Measurements from ENCODE around the gene RNF2. TPM values are rescaled to one million over a fixed set of nuclear protein-coding genes. Genes with fewer than 3 reads are reported as not detected.
A peak's percentile ranks its signal among the peaks of the same experiment; 100 is the strongest.
"Not testable (repeated sequence)": the region's sequence is repeated elsewhere in the genome, so short reads cannot be mapped to it uniquely, and the experiment has no call there.

RNF2 gene
- total RNA-seq (1 to 10 TPM; 7.4 to 9.0 TPM), total RNA-seq (18.2 to 55.2 (median 33.4) reads per million in 172 experiments)
- 20.2 TPM for polyA plus RNA-seq (2013, experiment 1 of 2)
- 18.6 TPM for polyA plus RNA-seq (2013, experiment 2 of 2)

DNA sequence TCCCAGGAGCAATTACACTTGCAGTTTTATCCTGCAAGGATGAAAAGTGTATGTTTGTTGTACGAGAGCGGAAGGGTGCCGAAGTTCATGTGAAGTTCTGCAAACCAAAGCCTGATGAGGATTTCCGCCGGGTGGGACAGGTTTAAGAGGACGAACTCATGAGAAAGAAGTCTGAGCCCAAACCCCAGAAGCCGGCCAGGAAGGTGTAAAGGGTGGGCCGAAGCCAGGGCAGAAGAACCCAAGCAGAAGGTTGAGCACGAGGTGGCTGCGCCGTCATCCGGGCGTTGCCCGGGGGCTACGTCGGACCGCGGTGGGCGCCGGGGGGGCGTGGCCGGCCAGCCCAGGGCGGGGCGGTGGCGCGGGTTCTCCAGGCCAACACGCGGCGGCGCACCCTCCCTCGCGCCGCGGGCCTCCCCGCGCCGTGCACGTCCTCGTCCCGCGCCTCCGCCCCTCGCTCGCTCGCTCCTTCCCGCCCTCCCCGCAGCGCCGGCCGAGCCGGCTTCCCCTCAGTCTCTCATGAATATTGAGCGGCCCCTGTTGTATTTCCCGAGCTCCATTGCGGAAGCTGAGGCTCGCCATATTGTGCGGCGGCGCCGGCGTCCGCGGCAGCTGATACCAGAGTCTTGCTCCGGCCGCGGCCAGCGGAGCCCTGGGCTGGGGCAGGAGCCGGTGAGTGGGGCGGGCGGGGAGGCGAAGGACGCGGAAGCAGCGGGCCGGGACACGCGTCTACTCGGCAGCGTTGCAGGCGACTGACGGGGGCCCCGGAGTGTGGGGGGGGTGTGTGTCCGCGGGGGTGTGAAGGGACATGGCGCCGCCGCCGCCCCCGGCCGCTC is at the start of gene RNF2:
Gene RNF2, plus strand, starts transcription at position 578 of the 833 bp plus-strand sequence. CDS start 41,996 bp downstream, outside the sequence.
- Mint-ChIP-seq H3K9me3 (no peaks in the 10 kb centered on the region), H3K27ac (peak within 1 kb of the TSS; percentile 77), H3K27me3 (no peaks in the 10 kb centered on the region), H3K36me3 (ENCODE audit: low read depth) (peaks cover 11% of the 10 kb centered on the region), H3K4me1 (ENCODE audit: low read depth) (peaks cover 59% of the 10 kb centered on the region), H3K4me3 (peak within 1 kb of the TSS; percentile 94)
- ATAC-seq (ENCODE audit: poor library complexity) = peak; percentile 90
- H3K36me3 ChIP-seq (ENCODE audit: insufficient read depth, low read length) = no peaks in the 10 kb centered on the region
- ChIA-PET CTCF (interaction anchor here (0.5 to 0.7 kb wide), 3 partner anchors 21 to 256 kb away, joined by 3 to 5 read pairs (median 4); no protein-coding TSS in a partner anchor), POLR2A (interaction anchor here (0.6 to 3.1 kb wide), 16 partner anchors 11 to 301 kb away, joined by 3 to 16 read pairs (median 4); partner anchors contain the start of genes EDEM3, IVNS1ABP, NIBAN1 and SWT1)
- no peaks in the 10 kb centered on the region for H3K27me3 ChIP-seq (ENCODE audit: control insufficient read depth in 1 of 2, insufficient read depth in 2 of 2, low read length in 2 of 2)
- DNase-seq = peak; percentile 62 to 94 (median 76)
- intact Hi-C loops (cut with DNase I, micrococcal nuclease) = loop anchor here (2.0 to 10.0 kb wide), 9 partner anchors 108 to 1570 kb away; partner anchors contain the start of genes ARPC5 (in 1 of the 2), EDEM3 (in 1 of the 2), IVNS1ABP (in 1 of the 2) and ODR4 (in 1 of the 2)
- H3K4me3 ChIP-seq (ENCODE audit: low read length) = peak within 1 kb of the TSS; percentile 80
- TF ChIP-seq, protein P1, sequence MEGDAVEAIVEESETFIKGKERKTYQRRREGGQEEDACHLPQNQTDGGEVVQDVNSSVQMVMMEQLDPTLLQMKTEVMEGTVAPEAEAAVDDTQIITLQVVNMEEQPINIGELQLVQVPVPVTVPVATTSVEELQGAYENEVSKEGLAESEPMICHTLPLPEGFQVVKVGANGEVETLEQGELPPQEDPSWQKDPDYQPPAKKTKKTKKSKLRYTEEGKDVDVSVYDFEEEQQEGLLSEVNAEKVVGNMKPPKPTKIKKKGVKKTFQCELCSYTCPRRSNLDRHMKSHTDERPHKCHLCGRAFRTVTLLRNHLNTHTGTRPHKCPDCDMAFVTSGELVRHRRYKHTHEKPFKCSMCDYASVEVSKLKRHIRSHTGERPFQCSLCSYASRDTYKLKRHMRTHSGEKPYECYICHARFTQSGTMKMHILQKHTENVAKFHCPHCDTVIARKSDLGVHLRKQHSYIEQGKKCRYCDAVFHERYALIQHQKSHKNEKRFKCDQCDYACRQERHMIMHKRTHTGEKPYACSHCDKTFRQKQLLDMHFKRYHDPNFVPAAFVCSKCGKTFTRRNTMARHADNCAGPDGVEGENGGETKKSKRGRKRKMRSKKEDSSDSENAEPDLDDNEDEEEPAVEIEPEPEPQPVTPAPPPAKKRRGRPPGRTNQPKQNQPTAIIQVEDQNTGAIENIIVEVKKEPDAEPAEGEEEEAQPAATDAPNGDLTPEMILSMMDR (IDR thresholded peaks at IDR 0.05) = peak; percentile 15
- H3K9me3 ChIP-seq (ENCODE audit: control insufficient read depth in 1 of 2, insufficient read depth in 1 of 2, low read length in 2 of 2) = no peaks in the 10 kb centered on the region
- H3K27ac ChIP-seq (ENCODE audit: low read depth in 1 of 2, low read length in 2 of 2) = peak within 1 kb of the TSS; percentile 70 to 72
- H3K4me1 ChIP-seq (ENCODE audit: insufficient read depth, low read length) = peaks cover 13% of the 10 kb centered on the region

DNA sequence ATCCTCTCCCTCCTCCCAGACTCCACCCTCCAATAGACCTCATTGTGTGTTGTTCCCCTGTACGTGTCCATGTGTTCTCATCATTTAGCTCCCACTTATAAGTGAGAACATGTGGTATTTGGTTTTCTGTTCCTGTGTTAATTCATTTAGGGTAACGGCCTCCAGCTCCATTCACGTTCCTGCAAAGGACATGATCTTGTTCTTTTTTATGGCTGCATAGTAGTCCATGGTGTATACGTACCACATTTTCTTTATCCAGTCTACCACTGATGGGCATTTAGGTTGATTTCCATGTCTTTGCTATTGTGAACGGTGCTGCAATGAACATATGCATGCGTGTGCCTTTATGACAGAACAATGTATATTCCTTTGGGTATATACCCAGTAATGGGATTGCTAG is 45.4 kb upstream of the RNF2 start:
- CTCF ChIA-PET; H3K36me3 Mint-ChIP-seq (ENCODE audit: low read depth); H3K9me3 ChIP-seq (ENCODE audit: control insufficient read depth in 1 of 2, insufficient read depth in 1 of 2, low read length in 2 of 2); H3K4me1 Mint-ChIP-seq (ENCODE audit: low read depth); POLR2A ChIA-PET; ATAC-seq (ENCODE audit: poor library complexity); H3K27ac Mint-ChIP-seq; DNase-seq; H3K27ac ChIP-seq (ENCODE audit: low read depth in 1 of 2, low read length in 2 of 2); H3K4me1 ChIP-seq (ENCODE audit: insufficient read depth, low read length); H3K4me3 ChIP-seq (ENCODE audit: low read length); H3K9me3 Mint-ChIP-seq; intact Hi-C loops (cut with DNase I, micrococcal nuclease); H3K36me3 ChIP-seq (ENCODE audit: insufficient read depth, low read length); H3K4me3 Mint-ChIP-seq: not testable (repeated sequence)
- H3K27me3 Mint-ChIP-seq = peaks cover 28% of the 10 kb centered on the region
- H3K27me3 ChIP-seq (ENCODE audit: control insufficient read depth in 1 of 2, insufficient read depth in 2 of 2, low read length in 2 of 2) = peaks cover 6 to 10% of the 10 kb centered on the region in 2 experiments

DNA sequence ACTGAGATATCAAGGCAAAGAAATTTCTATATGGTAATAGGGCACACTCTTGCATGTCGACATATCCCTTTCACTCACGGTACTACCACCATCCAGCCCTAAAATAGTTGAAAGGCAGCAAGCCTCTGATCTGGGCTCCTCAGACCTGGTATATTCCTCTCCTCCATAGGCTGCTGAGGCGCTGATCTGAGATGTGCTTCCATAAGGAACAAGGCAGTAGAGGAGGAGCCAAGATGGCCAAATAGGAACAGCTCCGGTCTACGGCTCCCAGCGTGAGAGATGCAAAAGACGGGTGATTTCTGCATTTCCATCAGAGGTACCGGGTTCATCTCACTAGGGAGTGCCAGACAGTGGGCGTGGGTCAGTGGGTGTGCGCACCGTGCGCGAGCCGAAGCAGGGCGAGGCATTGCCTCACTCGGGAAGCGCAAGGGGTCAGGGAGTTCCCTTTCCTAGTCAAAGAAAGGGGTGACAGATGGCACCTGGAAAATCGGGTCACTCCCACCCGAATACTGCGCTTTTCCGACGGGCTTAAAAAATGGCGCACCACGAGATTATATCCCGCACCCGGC is 44.0 kb upstream of the RNF2 start:
- intact Hi-C loops (cut with DNase I, micrococcal nuclease); H3K4me3 Mint-ChIP-seq; DNase-seq; ATAC-seq (ENCODE audit: poor library complexity); H3K9me3 Mint-ChIP-seq; H3K27ac ChIP-seq (ENCODE audit: low read depth in 1 of 2, low read length in 2 of 2); H3K4me1 ChIP-seq (ENCODE audit: insufficient read depth, low read length); POLR2A ChIA-PET; H3K36me3 ChIP-seq (ENCODE audit: insufficient read depth, low read length); CTCF ChIA-PET; H3K4me1 Mint-ChIP-seq (ENCODE audit: low read depth); H3K9me3 ChIP-seq (ENCODE audit: control insufficient read depth in 1 of 2, insufficient read depth in 1 of 2, low read length in 2 of 2); H3K27ac Mint-ChIP-seq; H3K4me3 ChIP-seq (ENCODE audit: low read length); H3K36me3 Mint-ChIP-seq (ENCODE audit: low read depth): not testable (repeated sequence)
- peaks cover 6 to 10% of the 10 kb centered on the region in 2 experiments for H3K27me3 ChIP-seq (ENCODE audit: control insufficient read depth in 1 of 2, insufficient read depth in 2 of 2, low read length in 2 of 2)
- H3K27me3 Mint-ChIP-seq = peaks cover 23% of the 10 kb centered on the region

DNA sequence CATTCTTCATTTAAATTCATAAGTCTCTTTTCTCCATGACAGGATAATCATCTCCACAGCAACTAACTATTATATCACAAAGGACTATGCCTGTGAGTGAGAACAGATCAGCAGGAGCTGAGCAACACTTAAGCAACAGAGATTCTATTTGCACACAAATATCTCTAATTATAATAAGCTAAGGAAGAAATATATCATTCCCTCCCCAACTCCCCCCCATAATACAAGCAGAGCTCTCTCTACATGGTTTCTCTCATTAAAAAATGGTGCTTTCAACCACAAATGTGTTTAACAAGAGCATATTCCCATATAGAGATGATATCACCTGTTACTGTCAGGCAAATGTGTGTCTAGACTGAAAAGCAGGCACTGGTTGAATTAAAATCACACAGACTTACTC is 36.5 kb upstream of the RNF2 start:
- DNase-seq (no peak), ATAC-seq (ENCODE audit: poor library complexity) (no peak)
- Histone ChIP-seq H3K27ac (ENCODE audit: low read depth in 1 of 2, low read length in 2 of 2) (no peak overlapping the region), H3K9me3 (ENCODE audit: control insufficient read depth in 1 of 2, insufficient read depth in 1 of 2, low read length in 2 of 2) (no peaks in the 10 kb centered on the region), H3K27me3 (ENCODE audit: control insufficient read depth in 1 of 2, insufficient read depth in 2 of 2, low read length in 2 of 2) (no peaks in the 10 kb centered on the region), H3K4me1 (ENCODE audit: insufficient read depth, low read length) (no peaks in the 10 kb centered on the region), H3K36me3 (ENCODE audit: insufficient read depth, low read length) (no peaks in the 10 kb centered on the region), H3K4me3 (ENCODE audit: low read length) (no peak overlapping the region)
- Mint-ChIP-seq H3K36me3 (ENCODE audit: low read depth) (no peaks in the 10 kb centered on the region), H3K4me1 (ENCODE audit: low read depth) (no peaks in the 10 kb centered on the region), H3K27ac (no peak overlapping the region), H3K4me3 (no peak overlapping the region), H3K27me3 (peaks cover 5% of the 10 kb centered on the region), H3K9me3 (no peaks in the 10 kb centered on the region)
- ChIA-PET CTCF (interaction anchor here (0.9 to 1.7 kb wide), 2 partner anchors 11 to 23 kb away, joined by 3 to 4 read pairs; no protein-coding TSS in a partner anchor), POLR2A (no interaction called here)
- intact Hi-C loops (cut with DNase I, micrococcal nuclease) = no loop called here
- TF ChIP-seq, protein P1 (IDR thresholded peaks at IDR 0.05) = no peak

Data from CD4-positive, alpha-beta T cell (primary cell).